B cell (primary cell): ENCODE data around the gene GNB1. TPM values are rescaled to one million over a fixed set of nuclear protein-coding genes. Genes with fewer than 3 reads are reported as not detected.
A peak's percentile ranks its signal among the peaks of the same experiment; 100 is the strongest.

Experiments
- ATAC-seq: fragments of 200-7000 bp; cut with Tn5 transposase; one replicate; pipeline ENCODE4 v1.10.0; 2021; ENCODE audit warnings: low read depth, mild to moderate bottlenecking, moderate number of reproducible peaks, moderate library complexity
- CTCF ChIA-PET: fragments of 350-600 bp; sonication (Branson Sonifier 250); formaldehyde crosslinking; loops from one replicate; lab custom pipeline; 2021; ENCODE audit warnings: antibody characterized with exemption, inconsistent platforms; lab: Charles Lee
- POLR2A ChIA-PET: fragments of 350-600 bp; sonication (Branson Sonifier 250); formaldehyde crosslinking; loops from one replicate; lab custom pipeline; 2021; ENCODE audit warnings: antibody characterized with exemption; lab: Charles Lee
- DNase-seq: peaks from one replicate; pipeline ENCODE4 v3.0.0; 2013
- H2AFZ ChIP-seq: 2 replicates; pipeline ENCODE4 v1.6.1; 2012; ENCODE audit warnings: mild to moderate bottlenecking, low read depth, low read length; ENCODE audit not compliant: insufficient read depth, poor library complexity, severe bottlenecking
- H3K27ac ChIP-seq, 2 donors: 1 replicate in 1 of 2; 2 replicates in 1 of 2; pipeline ENCODE4 v1.5.1; 2012 to 2013; ENCODE audit warnings: low read length in 2 of 2, mild to moderate bottlenecking in 2 of 2, moderate library complexity in 1 of 2
- H3K27me3 ChIP-seq, 4 experiments: fragments of 200-600 bp in 1 of 4; sonication (generic) in 1 of 4; replicated peaks in 1 of 4; 1 replicate in 2 of 4; 2 replicates in 2 of 4; pipeline versions ENCODE4 v1.6.1 to v1.7.0; 2013 to 2016; ENCODE audit warnings: low read length in 3 of 4, mild to moderate bottlenecking in 2 of 4, mixed read lengths in 1 of 4, moderate library complexity in 1 of 4; ENCODE audit not compliant: insufficient read depth in 4 of 4, control insufficient read depth in 3 of 4; ENCODE audit errors: control extremely low read depth in 1 of 4
- H3K36me3 ChIP-seq, 2 experiments: replicated peaks in 1 of 2; 1 replicate in 1 of 2; 2 replicates in 1 of 2; pipeline versions ENCODE4 v1.6.1 to v1.7.1; 2013; ENCODE audit warnings: low read length in 1 of 2; ENCODE audit not compliant: insufficient read depth in 2 of 2, control insufficient read depth in 1 of 2; ENCODE audit errors: control extremely low read depth in 1 of 2, extremely low read depth in 1 of 2
- H3K4me1 ChIP-seq, 2 donors: fragments of 200-600 bp in 1 of 2; sonication (generic) in 1 of 2; 1 replicate in 1 of 2; 2 replicates in 1 of 2; pipeline versions ENCODE4 v1.5.1 to v1.6.1; 2013 to 2017; ENCODE audit warnings: low read length in 2 of 2; ENCODE audit not compliant: control insufficient read depth in 2 of 2, insufficient read depth in 2 of 2
- H3K4me2 ChIP-seq: replicated peaks from 2 replicates; pipeline ENCODE3; 2012; ENCODE audit warnings: mild to moderate bottlenecking, low read depth, low read length; ENCODE audit not compliant: poor library complexity, severe bottlenecking
- H3K4me3 ChIP-seq, 5 experiments: fragments of 200-600 bp in 1 of 5; sonication (generic) in 1 of 5; 1 replicate in 3 of 5; 2 replicates in 2 of 5; pipeline versions ENCODE4 v1.5.1 to v1.7.0; 2011 to 2016; ENCODE audit warnings: low read length in 4 of 5, mild to moderate bottlenecking in 4 of 5, low read depth in 2 of 5, control low read depth in 1 of 5, moderate library complexity in 1 of 5; ENCODE audit not compliant: insufficient read depth in 1 of 5; ENCODE audit errors: control extremely low read depth in 1 of 5, extremely low read depth in 1 of 5
- H3K79me2 ChIP-seq: fragments of 200-600 bp; sonication (generic); one replicate; pipeline ENCODE4 v1.6.0; 2016; ENCODE audit warnings: low read length; ENCODE audit not compliant: control insufficient read depth, insufficient read depth
- H3K9ac ChIP-seq: fragments of 200-600 bp; sonication (generic); 2 replicates; pipeline ENCODE4 v1.6.1; 2017; ENCODE audit warnings: mild to moderate bottlenecking, low read length, moderate library complexity
- H3K9me3 ChIP-seq, 3 donors: one replicate each; pipeline versions ENCODE4 v1.6.1 to v1.7.1; 2013; ENCODE audit warnings: low read length in 2 of 3; ENCODE audit not compliant: control insufficient read depth in 2 of 3, insufficient read depth in 1 of 3; ENCODE audit errors: control extremely low read depth in 1 of 3
- H4K20me1 ChIP-seq: 2 replicates; pipeline ENCODE4 v1.6.0; 2012; ENCODE audit warnings: mild to moderate bottlenecking, low read length; ENCODE audit not compliant: insufficient read depth, control insufficient read depth, poor library complexity, severe bottlenecking
- H3K27ac Mint-ChIP-seq: one replicate; pipeline ENCODE4 v1.8.0; 2021; ENCODE audit warnings: mixed read lengths
- H3K27me3 Mint-ChIP-seq: one replicate; pipeline ENCODE4 v1.8.0; 2021; ENCODE audit warnings: mixed read lengths
- H3K4me1 Mint-ChIP-seq: one replicate; pipeline ENCODE4 v1.8.0; 2021; ENCODE audit warnings: mixed read lengths
- H3K4me3 Mint-ChIP-seq: one replicate; pipeline ENCODE4 v1.8.0; 2021; ENCODE audit warnings: mixed read lengths
- H3K9me3 Mint-ChIP-seq: one replicate; pipeline ENCODE4 v1.8.0; 2022; ENCODE audit warnings: mixed read lengths; ENCODE audit not compliant: insufficient read depth
- CTCF ChIP-seq: fragments of 200-600 bp; IDR thresholded peaks from one replicate; pipeline ENCODE4 v1.8.0; 2022; ENCODE audit warnings: antibody characterized with exemption, mild to moderate bottlenecking
- EZH2 ChIP-seq: IDR thresholded peaks from 2 replicates; pipeline ENCODE4 v1.6.1; 2012; ENCODE audit warnings: borderline replicate concordance, low read depth, mild to moderate bottlenecking, moderate library complexity, low read length; ENCODE audit not compliant: insufficient read depth, poor library complexity, severe bottlenecking
- WGBS: methylation state at CpG from one replicate; pipeline ENCODE4 v1.1.5; 2013; ENCODE audit warnings: missing lambda C conversion rate; ENCODE audit not compliant: insufficient coverage; 5-methylcytosine and 5-hydroxymethylcytosine counted together
- intact Hi-C: fragments of 100-400 bp; cut with micrococcal nuclease; formaldehyde crosslinking; loops from one replicate; pipeline ENCODE4 v1.10.0; 2022
- polyA plus RNA-seq: library from polyadenylated mRNA; depleted of rRNA; stranded (reverse); fragments of >200 nt; gene quantifications from 2 replicates; pipeline ENCODE4 v1.2.3, GENCODE V29; 2012
- total RNA-seq, 2 donors: library from RNA; stranded (reverse); fragments of 120-200 nt in 1 of 2; gene quantifications; 1 replicate in 1 of 2; 2 replicates in 1 of 2; pipeline versions ENCODE4 v1.2.3 to v1.2.4, GENCODE V29; 2013 to 2022

Gene GNB1
- total and polyA plus RNA-seq, 2 donors (not counting 1 experiment from before 2014, with no cell fraction given): 249 to 269 TPM

- CTCF ChIA-PET: interaction anchor here (0.9 to 1.3 kb wide), 3 partner anchors 11 to 32 kb away, joined by 3 read pairs; no protein-coding TSS in a partner anchor
- peak overlapping the region; percentile 15 to 65 for H3K27ac ChIP-seq
- peaks cover 88% of the 10 kb centered on the region for H3K79me2 ChIP-seq
- no peak overlapping the region for H3K4me2 ChIP-seq
- ATAC-seq: no peak
- H3K9ac ChIP-seq: no peak overlapping the region
- Mint-ChIP-seq H3K27me3 (no peaks in the 10 kb centered on the region), H3K9me3 (no peaks in the 10 kb centered on the region), H3K4me3 (no peak overlapping the region), H3K27ac (peak overlapping the region; percentile 66), H3K4me1 (peaks cover 58% of the 10 kb centered on the region)
- H4K20me1 ChIP-seq: peaks cover 64% of the 10 kb centered on the region
- no peak overlapping the region for H2AFZ ChIP-seq
- no peak overlapping the region for H3K4me3 ChIP-seq
- intact Hi-C loops: no loop called here
- TF ChIP-seq EZH2 (no peak), CTCF (no peak)
- no peaks in the 10 kb centered on the region for H3K9me3 ChIP-seq
- POLR2A ChIA-PET: no interaction called here
- H3K36me3 ChIP-seq: peaks cover 5 to 69% of the 10 kb centered on the region in 2 experiments
- no peak for DNase-seq
- 70% methylated on average over 5 of the region's 5 CpGs for WGBS
- H3K4me1 ChIP-seq: peaks cover 30 to 40% of the 10 kb centered on the region in 2 donors
- H3K27me3 ChIP-seq: no peaks in the 10 kb centered on the region
These were observed 91.2 kb downstream of the GNB1 start for GRCh38 chr1:1799716-1800115.

- DNase-seq (peak; percentile 68), ATAC-seq (peak; percentile 81)
- peaks cover 93% of the 10 kb centered on the region for H3K79me2 ChIP-seq
- H3K36me3 ChIP-seq: peaks cover 5 to 70% of the 10 kb centered on the region in 2 experiments
- peak overlapping the region; percentile 40 for H3K4me3 Mint-ChIP-seq
- peak overlapping the region; percentile 24 for H2AFZ ChIP-seq
- intact Hi-C loops: loop anchor here (1.0 kb wide), 1 partner anchor 18 kb away; no protein-coding TSS in a partner anchor
- H3K4me1 ChIP-seq: peaks cover 27 to 40% of the 10 kb centered on the region in 2 donors
- TF ChIP-seq CTCF (no peak), EZH2 (no peak)
- H3K4me2 ChIP-seq: peak overlapping the region; percentile 56
- peaks cover 67% of the 10 kb centered on the region for H4K20me1 ChIP-seq
- CTCF ChIA-PET: interaction anchor here (0.8 to 1.5 kb wide), 6 partner anchors 9 to 111 kb away, joined by 3 to 7 read pairs (median 4); no protein-coding TSS in a partner anchor
- no peak overlapping the region for H3K4me3 ChIP-seq
- H3K27ac Mint-ChIP-seq: peak overlapping the region; percentile 90
- H3K9me3 Mint-ChIP-seq: no peaks in the 10 kb centered on the region
- H3K4me1 Mint-ChIP-seq: peaks cover 53% of the 10 kb centered on the region
- POLR2A ChIA-PET: interaction anchor here (0.7 kb wide), 1 partner anchor 21 kb away, joined by 3 read pairs; no protein-coding TSS in a partner anchor
- no peaks in the 10 kb centered on the region for H3K27me3 ChIP-seq
- 72% methylated on average over 11 of the region's 11 CpGs for WGBS
- no peaks in the 10 kb centered on the region for H3K27me3 Mint-ChIP-seq
- H3K9me3 ChIP-seq: no peaks in the 10 kb centered on the region
- H3K9ac ChIP-seq: no peak overlapping the region
- peak overlapping the region; percentile 40 to 74 for H3K27ac ChIP-seq
These were observed 93.1 kb downstream of the GNB1 start for GRCh38 chr1:1797731-1798341.
